GM10847 (cell line): ENCODE results near the gene GRIK2.

Experiments used
- POLR2A ChIP-seq: IDR thresholded peaks from 2 replicates; pipeline ENCODE4 v1.6.1; 2011; ENCODE audit not compliant: insufficient read length; ENCODE audit errors: extremely low read depth

GRIK2 gene

GRCh38 chr6:101937108-101937507 is 543.6 kb downstream of the GRIK2 start:
- no peak for TF ChIP-seq POLR2A

- TF ChIP-seq POLR2A = no peak
Measured at GRCh38 chr6:101940391-101940790, 546.9 kb downstream of the GRIK2 start.

- TF ChIP-seq POLR2A = no peak
Measured at GRCh38 chr6:101956961-101957360, 563.5 kb downstream of the GRIK2 start.

GRCh38 chr6:101961357-101961756 is 567.8 kb downstream of the GRIK2 start:
- no peak for TF ChIP-seq POLR2A

- TF ChIP-seq POLR2A = no peak
Measured at GRCh38 chr6:101980924-101981323, 587.4 kb downstream of the GRIK2 start.

- TF ChIP-seq POLR2A = no peak
Measured at GRCh38 chr6:101986476-101986875, 593.0 kb downstream of the GRIK2 start.

GRCh38 chr6:101992286-101992685 is 598.8 kb downstream of the GRIK2 start:
- TF ChIP-seq POLR2A = no peak

- no peak for TF ChIP-seq POLR2A
Measured at GRCh38 chr6:101994521-101994920, 601.0 kb downstream of the GRIK2 start.

GRCh38 chr6:102015431-102015830 is 621.9 kb downstream of the GRIK2 start:
- no peak for TF ChIP-seq POLR2A

GRCh38 chr6:102022281-102022680 is 628.8 kb downstream of the GRIK2 start:
- no peak for TF ChIP-seq POLR2A

- TF ChIP-seq POLR2A = no peak
Measured at GRCh38 chr6:102022803-102023202, 629.3 kb downstream of the GRIK2 start.

GRCh38 chr6:102023977-102024657 is 630.6 kb downstream of the GRIK2 start:
- no peak for TF ChIP-seq POLR2A

- no peak for TF ChIP-seq POLR2A
Measured at GRCh38 chr6:102026649-102027048, 633.1 kb downstream of the GRIK2 start.

- TF ChIP-seq POLR2A = no peak
Measured at GRCh38 chr6:102028176-102028575, 634.7 kb downstream of the GRIK2 start.

- TF ChIP-seq POLR2A = no peak
Measured at GRCh38 chr6:102038964-102039363, 645.5 kb downstream of the GRIK2 start.

- TF ChIP-seq POLR2A = no peak
Measured at GRCh38 chr6:102039441-102039840, 645.9 kb downstream of the GRIK2 start.

- no peak for TF ChIP-seq POLR2A
Measured at GRCh38 chr6:102051001-102051400, 657.5 kb downstream of the GRIK2 start.
